DND-41 (cell line): ENCODE measurements around the gene SCAMP3.

Source experiments
- ATAC-seq: fragments of 200-7000 bp; cut with Tn5 transposase; 3 replicates; pipeline ENCODE4 v1.9.1; 2021; ENCODE audit warnings: low read depth; ENCODE audit not compliant: insufficient read depth
- DNase-seq: peaks from one replicate; pipeline ENCODE4 v3.0.0-alpha.2; 2020
- H2AFZ ChIP-seq: 2 replicates; pipeline ENCODE4 v1.6.0; 2012; ENCODE audit warnings: low read depth, low read length
- H3K27ac ChIP-seq: 2 replicates; pipeline ENCODE4 v1.5.1; 2012; ENCODE audit warnings: low read length, inconsistent platforms
- H3K27me3 ChIP-seq: fragments of 200-600 bp; sonication (generic); 2 replicates; pipeline ENCODE4 v1.6.0; 2012; ENCODE audit warnings: low read length, mild to moderate bottlenecking, inconsistent platforms; ENCODE audit not compliant: insufficient read depth, poor library complexity
- H3K36me3 ChIP-seq: 2 replicates; pipeline ENCODE4 v1.5.1; 2012; ENCODE audit warnings: low read length, inconsistent platforms; ENCODE audit not compliant: insufficient read depth
- H3K4me1 ChIP-seq: 2 replicates; pipeline ENCODE4 v1.5.1; 2012; ENCODE audit warnings: mild to moderate bottlenecking, low read length; ENCODE audit not compliant: insufficient read depth
- H3K4me2 ChIP-seq: 2 replicates; pipeline ENCODE4 v1.6.0; 2012; ENCODE audit warnings: mild to moderate bottlenecking, moderate library complexity, low read length, inconsistent platforms; ENCODE audit not compliant: insufficient read depth
- H3K4me3 ChIP-seq, 2 experiments: fragments of 200-600 bp in 1 of 2; shearing (Covaris generic) in 1 of 2; 2 replicates each; pipeline ENCODE4 v1.5.1; 2012 to 2016; ENCODE audit warnings: inconsistent platforms in 2 of 2, low read length in 2 of 2, mild to moderate bottlenecking in 2 of 2, low read depth in 1 of 2, moderate library complexity in 1 of 2
- H3K79me2 ChIP-seq: 2 replicates; pipeline ENCODE4 v1.6.0; 2012; ENCODE audit warnings: low read length, inconsistent platforms; ENCODE audit not compliant: insufficient read depth
- H3K9ac ChIP-seq: 2 replicates; pipeline ENCODE4 v1.6.0; 2012; ENCODE audit warnings: low read depth, mild to moderate bottlenecking, inconsistent platforms, low read length, moderate library complexity
- H3K9me3 ChIP-seq: 2 replicates; pipeline ENCODE4 v1.5.1; 2012; ENCODE audit warnings: low read length, moderate library complexity, mild to moderate bottlenecking, inconsistent platforms; ENCODE audit not compliant: insufficient read depth, severe bottlenecking
- H4K20me1 ChIP-seq: 2 replicates; pipeline ENCODE4 v1.6.0; 2012; ENCODE audit warnings: low read length; ENCODE audit not compliant: insufficient read depth
- CTCF ChIP-seq: IDR thresholded peaks from 2 replicates; pipeline ENCODE4 v1.5.1; 2012; ENCODE audit warnings: borderline replicate concordance, low read length, moderate library complexity, mild to moderate bottlenecking; ENCODE audit not compliant: poor library complexity, severe bottlenecking; ENCODE audit errors: extremely low read depth
- EZH2 ChIP-seq: IDR thresholded peaks from 3 replicates; pipeline ENCODE4 v1.6.1; 2012; ENCODE audit warnings: borderline replicate concordance, low read depth, mild to moderate bottlenecking, moderate library complexity, low read length, inconsistent platforms; ENCODE audit not compliant: severe bottlenecking

The SCAMP3 gene

GRCh38 chr1:155261852-155262673 lies at the start of gene SCAMP3:
SCAMP3 (minus strand) TSS chr1:155262360; CDS start chr1:155262151, 209 bp downstream.
- ATAC-seq (peak; percentile 97), DNase-seq (peak; percentile 91)
- H3K27ac ChIP-seq, result peak within 1 kb of the TSS; percentile 74
- peaks cover 28% of the 10 kb centered on the region for H3K4me1 ChIP-seq
- H2AFZ ChIP-seq, result peak within 1 kb of the TSS; percentile 75
- H3K9ac ChIP-seq, result peak within 1 kb of the TSS; percentile 66
- TF ChIP-seq EZH2 (no peak), CTCF (no peak)
- H4K20me1 ChIP-seq, result peaks cover 11% of the 10 kb centered on the region; the same call in 1 of the 2 replicates
- H3K79me2 ChIP-seq, result peaks cover 21% of the 10 kb centered on the region
- no peaks in the 10 kb centered on the region for H3K9me3 ChIP-seq
- peaks cover 66% of the 10 kb centered on the region for H3K36me3 ChIP-seq
- no peaks in the 10 kb centered on the region for H3K27me3 ChIP-seq
- peak within 1 kb of the TSS; percentile 67 to 73 for H3K4me3 ChIP-seq
- peak within 1 kb of the TSS; percentile 94 for H3K4me2 ChIP-seq

- TF ChIP-seq EZH2, result no peak
- TF ChIP-seq CTCF, result no peak
- Histone ChIP-seq H4K20me1 (peaks cover 22% of the 10 kb centered on the region; the same call in 1 of the 2 replicates), H3K79me2 (peaks cover 52% of the 10 kb centered on the region), H2AFZ (peak overlapping the region; percentile 73), H3K9me3 (no peaks in the 10 kb centered on the region), H3K36me3 (peaks cover 45% of the 10 kb centered on the region), H3K9ac (peak overlapping the region; percentile 73), H3K4me3 (peak overlapping the region; percentile 56 to 75), H3K27me3 (no peaks in the 10 kb centered on the region), H3K4me2 (peak overlapping the region; percentile 73), H3K4me1 (peaks cover 47% of the 10 kb centered on the region), H3K27ac (peak overlapping the region; percentile 89)
- ATAC-seq (no peak), DNase-seq (peak; percentile 33)
These were observed 47.4 kb upstream of the SCAMP3 start for GRCh38 chr1:155309423-155310021.

- Histone ChIP-seq H3K4me3 (peak within 1 kb of the TSS; percentile 56 to 75), H3K36me3 (peaks cover 38% of the 10 kb centered on the region), H3K79me2 (peaks cover 49% of the 10 kb centered on the region), H3K9me3 (no peaks in the 10 kb centered on the region), H3K4me2 (peak within 1 kb of the TSS; percentile 73), H3K27ac (peak within 1 kb of the TSS; percentile 89), H3K9ac (peak within 1 kb of the TSS; percentile 73), H3K4me1 (peaks cover 47% of the 10 kb centered on the region), H3K27me3 (no peaks in the 10 kb centered on the region), H2AFZ (peak within 1 kb of the TSS; percentile 73), H4K20me1 (peaks cover 22% of the 10 kb centered on the region; the same call in 1 of the 2 replicates)
- ATAC-seq (peak; percentile 97), DNase-seq (peak; percentile 99)
- TF ChIP-seq EZH2 (no peak), CTCF (no peak)
These were observed 46.6 kb upstream of the SCAMP3 start, which contains the start of gene FDPS for GRCh38 chr1:155308493-155309422. FDPS (plus strand) TSS chr1:155308866; CDS start chr1:155309790, 924 bp downstream.
